SK-N-SH (cell line): ENCODE results near the gene RPA1. TPM values are rescaled to one million over a fixed set of nuclear protein-coding genes. Genes with fewer than 3 reads are reported as not detected.

Source experiments
- CTCF ChIA-PET: fragments of 300-600, 350-600 bp; formaldehyde crosslinking; extraction: SDS; loops from one replicate; lab custom pipeline; 2021; lab: Yijun Ruan, JAX
- POLR2A ChIA-PET: fragments of 350-600 bp; sonication (Branson Sonifier 250); formaldehyde crosslinking; extraction: SDS; loops from one replicate; lab custom pipeline; 2020; ENCODE audit warnings: antibody characterized with exemption, inconsistent platforms; lab: Yijun Ruan, JAX
- DNase-seq: peaks from one replicate; pipeline ENCODE4 v3.0.0; 2012
- H2AFZ ChIP-seq: fragments of 200-600 bp; sonication (generic); 2 replicates; pipeline ENCODE4 v1.8.1; 2016; ENCODE audit warnings: antibody characterized with exemption, mild to moderate bottlenecking, low read depth
- H3F3A ChIP-seq: fragments of 200-600 bp; sonication (generic); replicated peaks from 2 replicates; pipeline ENCODE3; 2016; ENCODE audit warnings: antibody characterized with exemption, mild to moderate bottlenecking; ENCODE audit not compliant: insufficient read depth
- H3K27ac ChIP-seq, 2 experiments: fragments of 200-500 bp in 1 of 2; fragments of 200-600 bp in 1 of 2; sonication (Bioruptor generic) in 1 of 2; sonication (generic), shearing (Covaris generic) in 1 of 2; 2 replicates each; pipeline versions ENCODE4 v1.5.1 to v1.6.1; 2014 to 2016; ENCODE audit warnings: low read depth in 2 of 2, inconsistent platforms in 1 of 2, low read length in 1 of 2, mild to moderate bottlenecking in 1 of 2, mixed read lengths in 1 of 2
- H3K27me3 ChIP-seq: fragments of 200-600 bp; sonication (generic), shearing (Covaris generic); 2 replicates; pipeline ENCODE4 v1.6.1; 2016; ENCODE audit warnings: mixed run types; ENCODE audit not compliant: insufficient read depth
- H3K36me3 ChIP-seq, 2 experiments: fragments of 200-500 bp in 1 of 2; fragments of 200-600 bp in 1 of 2; sonication (Bioruptor generic) in 1 of 2; sonication (generic) in 1 of 2; replicated peaks in 1 of 2; 2 replicates each; pipeline versions ENCODE3 to v1.5.1; 2014 to 2016; ENCODE audit warnings: low read length in 1 of 2, mild to moderate bottlenecking in 1 of 2; ENCODE audit not compliant: insufficient read depth in 2 of 2, control insufficient read depth in 1 of 2
- H3K4me1 ChIP-seq, 2 experiments: fragments of 200-500 bp in 1 of 2; fragments of 200-600 bp in 1 of 2; sonication (Bioruptor generic) in 1 of 2; sonication (generic), shearing (Covaris generic) in 1 of 2; 2 replicates each; pipeline versions ENCODE4 v1.5.1 to v1.6.1; 2014 to 2016; ENCODE audit warnings: low read depth in 1 of 2, low read length in 1 of 2, mixed run types in 1 of 2; ENCODE audit not compliant: insufficient read depth in 2 of 2, control insufficient read depth in 1 of 2
- H3K4me2 ChIP-seq: fragments of 200-600 bp; sonication (generic), shearing (Covaris generic); 2 replicates; pipeline ENCODE4 v1.6.1; 2017; ENCODE audit warnings: mixed run types
- H3K4me3 ChIP-seq, 2 experiments: fragments of 200-500 bp in 1 of 2; fragments of 200-600 bp in 1 of 2; sonication (Bioruptor generic) in 1 of 2; sonication (generic), shearing (Covaris generic) in 1 of 2; 2 replicates each; pipeline versions ENCODE4 v1.5.1 to v1.8.1; 2014 to 2016; ENCODE audit warnings: low read depth in 2 of 2, inconsistent platforms in 1 of 2, low read length in 1 of 2, mild to moderate bottlenecking in 1 of 2, mixed read lengths in 1 of 2, moderate library complexity in 1 of 2
- H3K79me2 ChIP-seq: fragments of 200-600 bp; sonication (generic); 2 replicates; pipeline ENCODE4 v1.8.1; 2017; ENCODE audit warnings: mild to moderate bottlenecking; ENCODE audit not compliant: insufficient read depth
- H3K9ac ChIP-seq: fragments of 200-600 bp; sonication (generic); 2 replicates; pipeline ENCODE4 v1.6.1; 2017; ENCODE audit warnings: mixed run types
- H3K9me2 ChIP-seq: fragments of 200-600 bp; sonication (generic); 2 replicates; pipeline ENCODE4 v1.6.1; 2017; ENCODE audit warnings: mixed run types
- H3K9me3 ChIP-seq: fragments of 200-600 bp; sonication (generic); 2 replicates; pipeline ENCODE4 v1.6.1; 2017; ENCODE audit warnings: mixed run types, mild to moderate bottlenecking, moderate library complexity
- H4K20me1 ChIP-seq: fragments of 200-600 bp; sonication (generic); 2 replicates; pipeline ENCODE4 v1.6.1; 2017; ENCODE audit warnings: mild to moderate bottlenecking, mixed run types; ENCODE audit not compliant: insufficient read depth
- FOXJ3 ChIP-seq: sonication (generic); formaldehyde crosslinking; IDR thresholded peaks from 2 replicates; pipeline ENCODE4 v1.5.1; 2020; ENCODE audit warnings: mild to moderate bottlenecking, missing genetic modification reagents
- JUND ChIP-seq: IDR thresholded peaks from 2 replicates; pipeline ENCODE4 v1.4.0; 2012
- MEF2A ChIP-seq: IDR thresholded peaks from 2 replicates; pipeline ENCODE4 v1.4.0; 2012; ENCODE audit warnings: low read depth, borderline replicate concordance
- RXRA ChIP-seq: IDR thresholded peaks from 2 replicates; pipeline ENCODE4 v1.4.0; 2012; ENCODE audit warnings: low read depth, mild to moderate bottlenecking, borderline replicate concordance
- SMC3 ChIP-seq: IDR thresholded peaks from 2 replicates; pipeline ENCODE4 v1.6.1; 2012; ENCODE audit warnings: low read depth, low read length, improper control_type of control experiment
- TAF1 ChIP-seq: IDR thresholded peaks from 2 replicates; pipeline ENCODE4 v1.6.1; 2012; ENCODE audit warnings: low read depth, mild to moderate bottlenecking, low read length, moderate library complexity, borderline replicate concordance
- TEAD4 ChIP-seq: IDR thresholded peaks from 2 replicates; pipeline ENCODE4 v1.4.0; 2012; ENCODE audit warnings: mild to moderate bottlenecking, borderline replicate concordance; ENCODE audit not compliant: insufficient read depth
- USF2 ChIP-seq: fragments of 150-350 bp; IDR thresholded peaks from 2 replicates; pipeline ENCODE4 v1.6.1; 2017; ENCODE audit warnings: antibody characterized with exemption, low read length, low read depth, borderline replicate concordance
- ZBTB33 ChIP-seq: IDR thresholded peaks from 2 replicates; pipeline ENCODE4 v1.4.0; 2012; ENCODE audit warnings: low read depth, borderline replicate concordance
- WGBS: methylation state at CpG from one replicate; pipeline ENCODE4 v1.1.6; 2017; ENCODE audit warnings: low lambda C conversion rate; 5-methylcytosine and 5-hydroxymethylcytosine counted together
- polyA plus RNA-seq, 3 experiments: library from polyadenylated mRNA; depleted of rRNA; stranded (reverse); fragments of >200 nt; gene quantifications; 2 replicates each; pipeline ENCODE4 v1.2.3, GENCODE V29; 2012
- TF ChIP-seq, protein P1 (sequence below): IDR thresholded peaks from 2 replicates; pipeline ENCODE4 v1.4.0; 2012; ENCODE audit warnings: low read depth, borderline replicate concordance
- TF ChIP-seq, protein P2 (sequence below): IDR thresholded peaks from 2 replicates; pipeline ENCODE4 v1.4.0; 2012; ENCODE audit warnings: low read depth
- TF ChIP-seq, protein P3 (sequence below): IDR thresholded peaks from 2 replicates; pipeline ENCODE4; 2012

RPA1 gene
- polyA plus RNA-seq, 1 of the 3 experiments (the other 2 are of a cell fraction) = 47.2 TPM

GRCh38 chr17:1930337-1930645, 100.5 kb downstream of the RPA1 start:
- 51% methylated on average over 5 of the region's 8 CpGs for whole genome bisulfite sequencing
- CTCF ChIA-PET = interaction anchor here (0.6 to 2.6 kb wide), 2 partner anchors 18 to 96 kb away, joined by 4 to 9 read pairs; no protein-coding TSS in a partner anchor
- no peak for TF ChIP-seq TAF1
- no peak for TF ChIP-seq TEAD4
- TF ChIP-seq FOXJ3 (CRISPR knock-in tag) = no peak
- TF ChIP-seq USF2 = no peak
- TF ChIP-seq JUND = no peak
- no peak for TF ChIP-seq MEF2A
- TF ChIP-seq RXRA = no peak
- TF ChIP-seq, protein P1, sequence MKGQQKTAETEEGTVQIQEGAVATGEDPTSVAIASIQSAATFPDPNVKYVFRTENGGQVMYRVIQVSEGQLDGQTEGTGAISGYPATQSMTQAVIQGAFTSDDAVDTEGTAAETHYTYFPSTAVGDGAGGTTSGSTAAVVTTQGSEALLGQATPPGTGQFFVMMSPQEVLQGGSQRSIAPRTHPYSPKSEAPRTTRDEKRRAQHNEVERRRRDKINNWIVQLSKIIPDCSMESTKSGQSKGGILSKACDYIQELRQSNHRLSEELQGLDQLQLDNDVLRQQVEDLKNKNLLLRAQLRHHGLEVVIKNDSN = no peak
- no peak for TF ChIP-seq ZBTB33
- TF ChIP-seq, all 33 proteins: peak for 0
- no peak overlapping the region for H3K9ac ChIP-seq
- peaks cover 0 to 4% of the 10 kb centered on the region in 2 experiments; a peak in 1 of 4 replicates for H3K4me1 ChIP-seq
- DNase-seq = no peak
- POLR2A ChIA-PET = no interaction called here
- H4K20me1 ChIP-seq = no peaks in the 10 kb centered on the region
- H3K9me2 ChIP-seq = no peaks in the 10 kb centered on the region
- H3K9me3 ChIP-seq = no peaks in the 10 kb centered on the region
- H3K79me2 ChIP-seq = no peaks in the 10 kb centered on the region
- H3F3A ChIP-seq = no peaks in the 10 kb centered on the region
- no peaks in the 10 kb centered on the region for H3K36me3 ChIP-seq
- no peak overlapping the region for H3K4me2 ChIP-seq
- H3K27me3 ChIP-seq = no peaks in the 10 kb centered on the region
- no peak overlapping the region for H3K4me3 ChIP-seq
- no peak overlapping the region for H2AFZ ChIP-seq
- no peak overlapping the region for H3K27ac ChIP-seq

DNA sequence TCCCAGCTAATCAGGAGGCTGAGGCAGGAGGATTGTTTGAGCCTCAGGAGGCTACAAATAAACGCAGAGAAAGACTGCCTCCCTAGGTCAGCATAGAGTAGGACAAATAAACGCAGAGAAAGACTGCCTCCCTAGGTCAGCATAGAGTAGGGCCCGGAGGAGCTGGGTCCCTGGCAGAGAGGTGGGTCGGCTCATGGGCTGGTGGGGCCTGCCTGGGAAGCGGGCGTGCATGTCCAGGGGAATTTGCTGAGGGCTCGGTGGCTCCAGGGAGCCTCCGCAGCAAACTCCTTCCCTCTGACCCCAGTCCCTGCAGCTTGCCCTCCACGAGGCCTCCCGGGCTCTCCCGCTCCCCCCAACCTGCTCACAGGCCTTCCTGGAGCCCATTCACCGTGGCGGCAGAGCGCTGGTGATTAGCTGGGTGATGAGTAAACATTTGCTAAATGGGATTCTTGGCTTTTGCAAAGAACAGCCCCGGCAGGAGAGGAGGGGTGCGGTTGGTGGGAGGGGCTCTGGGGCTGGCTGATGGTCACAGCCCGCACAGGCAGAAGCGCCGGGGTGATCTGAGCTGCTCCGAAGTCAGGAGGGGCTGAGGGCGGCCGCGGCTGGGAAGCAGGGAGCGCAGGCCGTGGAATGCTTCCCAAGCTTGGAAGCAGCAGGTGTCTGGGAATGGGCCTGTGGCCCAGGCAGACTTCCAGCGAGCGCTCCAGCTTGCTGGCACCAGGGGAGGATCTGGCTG, 102.2 kb downstream of the RPA1 start:
- no peak overlapping the region for H3K4me2 ChIP-seq
- no peaks in the 10 kb centered on the region for H3F3A ChIP-seq
- H3K27ac ChIP-seq = no peak overlapping the region
- no peak overlapping the region for H3K4me3 ChIP-seq
- 78% methylated on average over 27 of the region's 27 CpGs for WGBS
- TF ChIP-seq, protein P2, sequence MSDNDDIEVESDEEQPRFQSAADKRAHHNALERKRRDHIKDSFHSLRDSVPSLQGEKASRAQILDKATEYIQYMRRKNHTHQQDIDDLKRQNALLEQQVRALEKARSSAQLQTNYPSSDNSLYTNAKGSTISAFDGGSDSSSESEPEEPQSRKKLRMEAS = no peak
- TF ChIP-seq, protein P1 = no peak
- no peak for TF ChIP-seq RXRA
- TF ChIP-seq, protein P3, sequence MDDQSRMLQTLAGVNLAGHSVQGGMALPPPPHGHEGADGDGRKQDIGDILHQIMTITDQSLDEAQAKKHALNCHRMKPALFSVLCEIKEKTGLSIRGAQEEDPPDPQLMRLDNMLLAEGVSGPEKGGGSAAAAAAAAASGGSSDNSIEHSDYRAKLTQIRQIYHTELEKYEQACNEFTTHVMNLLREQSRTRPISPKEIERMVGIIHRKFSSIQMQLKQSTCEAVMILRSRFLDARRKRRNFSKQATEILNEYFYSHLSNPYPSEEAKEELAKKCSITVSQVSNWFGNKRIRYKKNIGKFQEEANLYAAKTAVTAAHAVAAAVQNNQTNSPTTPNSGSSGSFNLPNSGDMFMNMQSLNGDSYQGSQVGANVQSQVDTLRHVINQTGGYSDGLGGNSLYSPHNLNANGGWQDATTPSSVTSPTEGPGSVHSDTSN = no peak
- no peak for TF ChIP-seq SMC3
- ChIA-PET CTCF (interaction anchor here (2.6 kb wide), 1 partner anchor 94 kb away, joined by 9 read pairs; no protein-coding TSS in a partner anchor), POLR2A (interaction anchor here (0.7 kb wide), 1 partner anchor 15 kb away, joined by 3 read pairs; no protein-coding TSS in a partner anchor)
- H3K79me2 ChIP-seq = no peaks in the 10 kb centered on the region
- no peaks in the 10 kb centered on the region for H3K27me3 ChIP-seq
- H3K36me3 ChIP-seq = no peaks in the 10 kb centered on the region
- H3K4me1 ChIP-seq = peaks cover 0 to 4% of the 10 kb centered on the region in 2 experiments; a peak in 1 of 4 replicates
- H4K20me1 ChIP-seq = no peaks in the 10 kb centered on the region
- H3K9me3 ChIP-seq = no peaks in the 10 kb centered on the region
- H3K9me2 ChIP-seq = no peaks in the 10 kb centered on the region
- no peak overlapping the region for H3K9ac ChIP-seq
- no peak for DNase-seq
- H2AFZ ChIP-seq = no peak overlapping the region
